Gastrocnemius medialis (tissue), 4 donors: Measurements from ENCODE around the gene SNRK.

Source experiments
- POLR2A ChIP-seq, 2 donors: fragments of 450-650 bp; IDR thresholded peaks; one replicate each; pipeline ENCODE4 v1.6.1; 2017; ENCODE audit warnings: antibody characterized with exemption in 2 of 2, mild to moderate bottlenecking in 2 of 2, moderate library complexity in 2 of 2
- TF ChIP-seq, protein P1 (sequence below), 5 experiments: fragments of 450-650 bp in 3 of 5; fragments of 200-600 bp in 2 of 5; sonication (generic) in 2 of 5; IDR thresholded peaks in 4 of 5; conservative IDR thresholded peaks in 1 of 5; 1 replicate in 4 of 5; 2 replicates in 1 of 5; pipeline ENCODE4 v1.5.1; 2016 to 2019; ENCODE audit warnings: antibody characterized with exemption in 5 of 5, mild to moderate bottlenecking in 3 of 5, moderate library complexity in 3 of 5

DNA sequence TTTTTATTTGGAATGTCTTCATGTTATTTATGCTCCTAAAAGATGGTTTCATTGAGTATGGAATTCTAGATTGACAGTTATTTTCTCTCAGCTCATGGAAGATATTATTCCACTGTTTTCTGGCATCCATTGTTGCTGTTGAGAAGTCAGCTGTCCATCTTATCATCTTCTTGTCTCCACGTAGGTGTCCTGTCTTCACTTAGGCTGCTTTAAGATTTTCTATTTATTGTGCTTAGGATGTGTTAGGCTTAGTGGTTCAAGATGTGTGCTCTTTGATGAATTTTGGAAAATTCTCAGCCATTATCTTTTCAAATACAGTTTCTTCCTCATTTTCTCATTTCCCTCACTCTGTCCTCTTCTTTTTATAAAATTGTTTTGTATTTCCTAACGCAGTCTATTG is 52.0 kb downstream of the SNRK start:
- TF ChIP-seq, protein P1, sequence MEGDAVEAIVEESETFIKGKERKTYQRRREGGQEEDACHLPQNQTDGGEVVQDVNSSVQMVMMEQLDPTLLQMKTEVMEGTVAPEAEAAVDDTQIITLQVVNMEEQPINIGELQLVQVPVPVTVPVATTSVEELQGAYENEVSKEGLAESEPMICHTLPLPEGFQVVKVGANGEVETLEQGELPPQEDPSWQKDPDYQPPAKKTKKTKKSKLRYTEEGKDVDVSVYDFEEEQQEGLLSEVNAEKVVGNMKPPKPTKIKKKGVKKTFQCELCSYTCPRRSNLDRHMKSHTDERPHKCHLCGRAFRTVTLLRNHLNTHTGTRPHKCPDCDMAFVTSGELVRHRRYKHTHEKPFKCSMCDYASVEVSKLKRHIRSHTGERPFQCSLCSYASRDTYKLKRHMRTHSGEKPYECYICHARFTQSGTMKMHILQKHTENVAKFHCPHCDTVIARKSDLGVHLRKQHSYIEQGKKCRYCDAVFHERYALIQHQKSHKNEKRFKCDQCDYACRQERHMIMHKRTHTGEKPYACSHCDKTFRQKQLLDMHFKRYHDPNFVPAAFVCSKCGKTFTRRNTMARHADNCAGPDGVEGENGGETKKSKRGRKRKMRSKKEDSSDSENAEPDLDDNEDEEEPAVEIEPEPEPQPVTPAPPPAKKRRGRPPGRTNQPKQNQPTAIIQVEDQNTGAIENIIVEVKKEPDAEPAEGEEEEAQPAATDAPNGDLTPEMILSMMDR (IDR thresholded peaks at IDR 0.05 in 4 of 5, conservative IDR thresholded peaks at IDR 0.05 in 1 of 5): no peak
- TF ChIP-seq POLR2A (IDR thresholded peaks at IDR 0.05): no peak
